Fibroblast of lung (primary cell): ENCODE data around the gene ELL. TPM values are rescaled to one million over a fixed set of nuclear protein-coding genes. Genes with fewer than 3 reads are reported as not detected.

Experiments
- DNase-seq, 2 donors: peaks; one replicate each; pipeline versions ENCODE4 v3.0.0 to v3.0.0-alpha.2; 2010; ENCODE audit warnings: low read depth in 2 of 2
- H2AFZ ChIP-seq: 2 replicates; pipeline ENCODE4 v1.5.1; 2012; ENCODE audit warnings: low read length, control low read depth, inconsistent platforms
- H3K27ac ChIP-seq: 2 replicates; pipeline ENCODE4 v1.5.1; 2011; ENCODE audit warnings: low read length, control low read depth; ENCODE audit not compliant: insufficient read depth
- H3K27me3 ChIP-seq: 2 replicates; pipeline ENCODE4 v1.5.1; 2011; ENCODE audit warnings: mild to moderate bottlenecking, low read length; ENCODE audit not compliant: control insufficient read depth, insufficient read depth
- H3K36me3 ChIP-seq: 2 replicates; pipeline ENCODE4 v1.5.1; 2011; ENCODE audit warnings: low read length; ENCODE audit not compliant: control insufficient read depth, insufficient read depth
- H3K4me1 ChIP-seq: 2 replicates; pipeline ENCODE4 v1.5.1; 2011; ENCODE audit warnings: low read length; ENCODE audit not compliant: control insufficient read depth, insufficient read depth; ENCODE audit errors: extremely low read depth
- H3K4me2 ChIP-seq: 2 replicates; pipeline ENCODE4 v1.5.1; 2011; ENCODE audit warnings: low read length, control low read depth; ENCODE audit not compliant: insufficient read depth; ENCODE audit errors: extremely low read depth
- H3K4me3 ChIP-seq, 4 experiments: fragments of 200-600 bp in 1 of 4; sonication (generic) in 1 of 4; replicated peaks in 1 of 4; 2 replicates each; pipeline ENCODE4 v1.5.1; 2011 to 2016; ENCODE audit warnings: low read length in 4 of 4, low read depth in 3 of 4, mild to moderate bottlenecking in 3 of 4, control low read depth in 2 of 4, inconsistent platforms in 1 of 4, mixed read lengths in 1 of 4; ENCODE audit not compliant: insufficient read depth in 1 of 4; ENCODE audit errors: control extremely low read depth in 1 of 4
- H3K79me2 ChIP-seq: 2 replicates; pipeline ENCODE4 v1.5.1; 2012; ENCODE audit warnings: mild to moderate bottlenecking, low read length, inconsistent platforms; ENCODE audit not compliant: control insufficient read depth, insufficient read depth
- H3K9ac ChIP-seq: 2 replicates; pipeline ENCODE4 v1.5.1; 2011; ENCODE audit warnings: mild to moderate bottlenecking, low read length, control low read depth; ENCODE audit not compliant: insufficient read depth
- H3K9me3 ChIP-seq: 2 replicates; pipeline ENCODE4 v1.5.1; 2012; ENCODE audit warnings: low read depth, low read length; ENCODE audit not compliant: control insufficient read depth, insufficient read depth
- H4K20me1 ChIP-seq: 2 replicates; pipeline ENCODE4 v1.5.1; 2011; ENCODE audit warnings: low read length; ENCODE audit not compliant: control insufficient read depth, insufficient read depth; ENCODE audit errors: extremely low read depth
- CTCF ChIP-seq, 2 donors: IDR thresholded peaks in 1 of 2; conservative IDR thresholded peaks in 1 of 2; 1 replicate in 1 of 2; 2 replicates in 1 of 2; pipeline ENCODE4 v1.5.1; 2011 to 2012; ENCODE audit warnings: low read length in 2 of 2, control low read depth in 1 of 2, inconsistent platforms in 1 of 2, low read depth in 1 of 2, mild to moderate bottlenecking in 1 of 2
- EZH2 ChIP-seq: IDR thresholded peaks from 2 replicates; pipeline ENCODE4 v1.5.1; 2012; ENCODE audit warnings: low read length, control low read depth, mild to moderate bottlenecking; ENCODE audit errors: missing control alignments
- polyA plus RNA-seq, 2 donors: library from polyadenylated mRNA; depleted of rRNA in 1 of 2; stranded (reverse) in 1 of 2; unstranded in 1 of 2; fragments of >200 nt; gene quantifications; 2 replicates each; pipeline ENCODE4 v1.2.1, GENCODE V29; 2011 to 2012; ENCODE audit warnings: missing spikeins in 1 of 2
- total RNA-seq: library from RNA; depleted of rRNA; stranded (reverse); fragments of >200 nt; gene quantifications from 2 replicates; pipeline ENCODE4 v1.2.1, GENCODE V29; 2014

ELL gene
- total and polyA plus RNA-seq, 2 donors (not counting 1 experiment from before 2014, with no cell fraction given) = 4.4 to 18.7 TPM

GRCh38 chr19:18562086-18562485 lies 40.2 kb upstream of the ELL start:
- peaks cover 13% of the 10 kb centered on the region for H3K36me3 ChIP-seq
- H3K9ac ChIP-seq = no peak overlapping the region
- peak in 1 of 2 donors; percentile 61 for DNase-seq

GRCh38 chr19:18559685-18560084 lies 37.8 kb upstream of the ELL start:
- Histone ChIP-seq H3K4me2 (peak overlapping the region; percentile 15), H3K79me2 (peaks cover 22% of the 10 kb centered on the region), H3K9ac (no peak overlapping the region), H3K27me3 (no peaks in the 10 kb centered on the region), H3K9me3 (no peaks in the 10 kb centered on the region), H4K20me1 (no peaks in the 10 kb centered on the region), H2AFZ (no peak overlapping the region), H3K27ac (no peak overlapping the region), H3K4me1 (peaks cover 2% of the 10 kb centered on the region), H3K36me3 (peaks cover 8% of the 10 kb centered on the region), H3K4me3 (no peak overlapping the region)
- DNase-seq = no peak
- TF ChIP-seq EZH2 (no peak), CTCF (conservative IDR thresholded peaks at IDR 0.05 in 1 of 2, IDR thresholded peaks at IDR 0.05 in 1 of 2; ENCODE audit: low read depth in 1 of 2, low read length in 2 of 2) (no peak)

More at GRCh38 chr19:18562086-18562485, 40.2 kb upstream of the ELL start:
- Histone ChIP-seq H3K4me1 (peaks cover 2% of the 10 kb centered on the region), H4K20me1 (no peaks in the 10 kb centered on the region), H3K79me2 (peaks cover 22% of the 10 kb centered on the region), H3K27ac (peak overlapping the region; percentile 22), H3K9me3 (no peaks in the 10 kb centered on the region), H3K4me2 (no peak overlapping the region), H2AFZ (no peak overlapping the region), H3K4me3 (no peak overlapping the region), H3K27me3 (no peaks in the 10 kb centered on the region)
- no peak for TF ChIP-seq EZH2
- TF ChIP-seq CTCF (conservative IDR thresholded peaks at IDR 0.05 in 1 of 2, IDR thresholded peaks at IDR 0.05 in 1 of 2; ENCODE audit: low read depth in 1 of 2, low read length in 2 of 2) = no peak

DNA sequence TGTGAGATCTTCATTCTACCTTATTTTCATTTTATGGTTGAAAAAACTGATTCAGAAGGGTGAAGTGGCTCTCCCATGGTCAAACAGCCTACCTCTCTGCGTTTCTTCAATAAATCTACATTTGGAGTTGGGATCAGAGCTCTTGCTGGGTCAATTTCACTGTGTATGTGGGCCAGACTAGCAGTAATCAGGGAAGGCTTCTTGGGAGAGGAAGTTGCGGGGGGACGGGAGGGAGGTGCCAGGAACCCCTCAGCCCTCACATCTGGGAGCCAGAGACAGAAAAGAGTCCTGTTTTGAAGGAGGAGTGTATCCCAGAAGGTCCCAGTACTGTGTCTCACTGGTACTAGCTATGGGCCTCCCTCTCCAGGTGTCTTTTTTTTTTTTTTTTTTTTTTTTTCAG lies 36.7 kb upstream of the ELL start:
- peaks cover 3% of the 10 kb centered on the region for H3K36me3 ChIP-seq
- H3K4me1 ChIP-seq = peaks cover 2% of the 10 kb centered on the region
- H3K4me3 ChIP-seq = peak overlapping the region; percentile 74 to 96 (median 94)
- H3K9ac ChIP-seq = peak overlapping the region; percentile 92
- H4K20me1 ChIP-seq = no peaks in the 10 kb centered on the region
- H3K27me3 ChIP-seq = no peaks in the 10 kb centered on the region
- H2AFZ ChIP-seq = no peak overlapping the region
- peak overlapping the region; percentile 95 for H3K4me2 ChIP-seq
- H3K79me2 ChIP-seq = peaks cover 22% of the 10 kb centered on the region
- no peak for DNase-seq
- TF ChIP-seq EZH2 (no peak), CTCF (conservative IDR thresholded peaks at IDR 0.05 in 1 of 2, IDR thresholded peaks at IDR 0.05 in 1 of 2; ENCODE audit: low read depth in 1 of 2, low read length in 2 of 2) (no peak)
- H3K9me3 ChIP-seq = no peaks in the 10 kb centered on the region
- peak overlapping the region; percentile 95 for H3K27ac ChIP-seq
